Measurements from ENCODE around the gene PSG2.
"Not testable (repeated sequence)": the region's sequence is repeated elsewhere in the genome, so short reads cannot be mapped to it uniquely, and the experiment has no call there.

DNA sequence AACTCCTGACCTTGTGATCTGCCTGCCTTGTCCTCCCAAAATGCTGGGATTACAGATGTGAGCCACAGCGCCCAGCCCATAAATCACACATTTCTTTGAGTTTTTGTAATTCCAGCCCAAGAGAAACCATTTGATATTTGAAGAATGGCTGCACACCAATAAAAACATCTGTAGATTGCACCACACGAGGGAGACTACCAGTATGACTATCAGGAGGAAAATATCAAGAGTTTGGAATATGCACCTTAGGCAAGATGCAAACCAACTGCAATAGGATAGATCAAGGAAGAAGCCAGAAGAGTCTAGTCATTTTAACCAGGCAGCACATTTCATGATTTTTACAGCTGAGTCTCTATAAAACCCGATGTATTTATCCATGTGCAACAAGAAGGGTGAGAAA is 20.1 kb downstream of the PSG2 start:
- TF ChIP-seq, protein P1, sequence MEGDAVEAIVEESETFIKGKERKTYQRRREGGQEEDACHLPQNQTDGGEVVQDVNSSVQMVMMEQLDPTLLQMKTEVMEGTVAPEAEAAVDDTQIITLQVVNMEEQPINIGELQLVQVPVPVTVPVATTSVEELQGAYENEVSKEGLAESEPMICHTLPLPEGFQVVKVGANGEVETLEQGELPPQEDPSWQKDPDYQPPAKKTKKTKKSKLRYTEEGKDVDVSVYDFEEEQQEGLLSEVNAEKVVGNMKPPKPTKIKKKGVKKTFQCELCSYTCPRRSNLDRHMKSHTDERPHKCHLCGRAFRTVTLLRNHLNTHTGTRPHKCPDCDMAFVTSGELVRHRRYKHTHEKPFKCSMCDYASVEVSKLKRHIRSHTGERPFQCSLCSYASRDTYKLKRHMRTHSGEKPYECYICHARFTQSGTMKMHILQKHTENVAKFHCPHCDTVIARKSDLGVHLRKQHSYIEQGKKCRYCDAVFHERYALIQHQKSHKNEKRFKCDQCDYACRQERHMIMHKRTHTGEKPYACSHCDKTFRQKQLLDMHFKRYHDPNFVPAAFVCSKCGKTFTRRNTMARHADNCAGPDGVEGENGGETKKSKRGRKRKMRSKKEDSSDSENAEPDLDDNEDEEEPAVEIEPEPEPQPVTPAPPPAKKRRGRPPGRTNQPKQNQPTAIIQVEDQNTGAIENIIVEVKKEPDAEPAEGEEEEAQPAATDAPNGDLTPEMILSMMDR (IDR thresholded peaks at IDR 0.05): not testable (repeated sequence)
- not testable (repeated sequence) for TF ChIP-seq EZH2phosphoT487 (IDR thresholded peaks at IDR 0.05)

All from neural progenitor cell (in vitro differentiated cells).